ENCODE measurements around the gene DENND1B. TPM values are rescaled to one million over a fixed set of nuclear protein-coding genes. Genes with fewer than 3 reads are reported as not detected.
"Not testable (repeated sequence)": the region's sequence is repeated elsewhere in the genome, so short reads cannot be mapped to it uniquely, and the experiment has no call there.

DENND1B gene
- total and polyA plus RNA-seq, 4 donors: 7.9 to 44.6 (median 15.4) TPM

DNA sequence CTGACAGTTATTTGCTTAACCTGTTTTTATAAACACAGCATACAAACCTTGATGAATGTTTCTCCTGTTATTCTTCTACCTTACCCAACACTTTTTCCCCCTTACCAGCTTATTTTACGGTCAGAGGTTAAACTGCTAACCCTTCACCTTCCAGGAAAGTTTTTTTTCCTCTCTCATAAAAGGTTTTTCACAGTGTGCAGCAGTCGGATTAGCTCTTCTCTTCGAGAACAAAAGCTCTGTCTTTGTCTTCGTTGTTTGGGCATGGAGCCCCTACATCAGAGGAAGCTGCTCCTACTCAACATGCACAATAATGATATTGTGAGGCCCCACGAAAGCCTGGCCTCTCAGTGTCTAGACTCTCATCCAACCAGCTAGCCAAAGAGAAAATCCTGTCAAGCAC, 42.0 kb downstream of the DENND1B start:
- Histone ChIP-seq H3K4me3 (ENCODE audit: low read depth, low read length) (no peak overlapping the region), H3K27ac (ENCODE audit: low read depth, low read length) (no peak overlapping the region), H3K4me1 (ENCODE audit: control insufficient read depth, insufficient read depth, low read length) (no peaks in the 10 kb centered on the region), H3K36me3 (ENCODE audit: control insufficient read depth, insufficient read depth, low read length) (no peaks in the 10 kb centered on the region), H3K27me3 (ENCODE audit: control insufficient read depth, insufficient read depth, low read length) (no peaks in the 10 kb centered on the region), H3K9me3 (ENCODE audit: control insufficient read depth, insufficient read depth, low read length) (no peaks in the 10 kb centered on the region)
- WGBS (ENCODE audit: insufficient coverage): 38% methylated on average over 1 of the region's 5 CpGs
- peak in 2 of 6 donors; percentile 11 to 23 for DNase-seq (ENCODE audit: low read depth in 4 of 6, low spot score in 6 of 6)

DNA sequence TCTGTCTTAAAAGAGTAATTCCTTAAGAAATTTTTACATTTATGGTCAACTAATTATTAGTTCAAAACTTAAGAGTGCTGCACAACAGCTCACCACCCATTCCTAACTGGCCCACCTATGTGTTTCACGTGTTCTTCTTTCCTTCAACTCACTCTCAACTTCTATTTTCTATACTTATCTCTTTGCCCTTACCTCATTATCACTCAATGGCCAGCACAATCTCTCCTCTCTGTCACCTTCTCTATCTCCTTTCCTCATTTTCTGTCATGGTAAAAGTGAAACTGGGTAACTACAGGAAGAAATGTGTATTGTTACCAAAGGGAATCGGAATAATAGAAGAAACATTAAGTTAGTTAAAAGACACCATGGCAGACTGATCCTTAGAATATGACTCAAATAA, 43.1 kb downstream of the DENND1B start:
- no peak overlapping the region for H3K27ac ChIP-seq (ENCODE audit: low read depth, low read length)
- DNase-seq (ENCODE audit: low read depth in 4 of 6, low spot score in 6 of 6): no peak
- H3K27me3 ChIP-seq (ENCODE audit: control insufficient read depth, insufficient read depth, low read length): no peaks in the 10 kb centered on the region
- WGBS (ENCODE audit: insufficient coverage): 100% methylated on average over 1 of the region's 2 CpGs
- H3K4me3 ChIP-seq (ENCODE audit: low read depth, low read length): no peak overlapping the region
- H3K9me3 ChIP-seq (ENCODE audit: control insufficient read depth, insufficient read depth, low read length): no peaks in the 10 kb centered on the region
- H3K36me3 ChIP-seq (ENCODE audit: control insufficient read depth, insufficient read depth, low read length): no peaks in the 10 kb centered on the region
- no peaks in the 10 kb centered on the region for H3K4me1 ChIP-seq (ENCODE audit: control insufficient read depth, insufficient read depth, low read length)

DNA sequence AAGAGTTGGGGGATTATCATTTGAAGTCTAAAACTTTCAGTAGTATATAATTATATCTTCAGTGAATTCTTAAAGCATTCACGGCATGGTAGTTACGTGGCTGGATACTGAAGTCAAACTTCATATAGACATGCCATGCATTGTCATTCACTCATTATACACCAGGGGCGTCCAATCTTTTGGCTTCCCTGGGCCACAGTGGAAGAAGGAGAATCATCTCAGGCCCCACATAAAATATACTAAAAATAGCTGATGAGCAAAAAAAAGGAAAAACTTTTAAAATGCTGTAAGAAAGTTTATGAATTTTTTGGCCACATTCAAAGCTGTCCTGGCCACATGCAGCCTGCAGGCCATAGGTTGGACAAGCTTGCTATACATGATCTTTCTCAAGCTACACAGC, 43.8 kb downstream of the DENND1B start:
- WGBS (ENCODE audit: insufficient coverage): no CpG with 5 or more reads among the region's 3 CpGs

DNA sequence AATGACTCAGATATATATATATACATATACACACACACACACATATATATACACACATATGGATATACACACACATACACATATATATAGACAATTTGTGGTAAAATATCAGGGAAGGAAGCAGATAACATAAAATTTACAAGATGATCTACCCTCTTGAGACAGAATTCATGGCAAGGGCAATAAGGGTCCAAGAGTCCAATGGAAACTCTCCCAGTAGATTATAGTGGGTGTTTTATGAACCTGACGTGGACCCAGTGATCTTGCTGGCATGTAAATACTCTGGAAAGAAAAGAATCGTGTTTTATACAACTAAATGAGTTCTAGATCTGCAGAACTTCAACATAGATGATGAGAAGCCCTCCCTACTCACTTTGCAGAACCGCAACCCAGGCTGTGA, 49.3 kb downstream of the DENND1B start:
- no peaks in the 10 kb centered on the region for H3K27me3 ChIP-seq (ENCODE audit: control insufficient read depth, insufficient read depth, low read length)
- H3K36me3 ChIP-seq (ENCODE audit: control insufficient read depth, insufficient read depth, low read length): no peaks in the 10 kb centered on the region
- DNase-seq (ENCODE audit: low read depth in 4 of 6, low spot score in 6 of 6): no peak
- no peak overlapping the region for H3K4me3 ChIP-seq (ENCODE audit: low read depth, low read length)
- H3K9me3 ChIP-seq (ENCODE audit: control insufficient read depth, insufficient read depth, low read length): peaks cover 8% of the 10 kb centered on the region
- no peak overlapping the region for H3K27ac ChIP-seq (ENCODE audit: low read depth, low read length)
- H3K4me1 ChIP-seq (ENCODE audit: control insufficient read depth, insufficient read depth, low read length): no peaks in the 10 kb centered on the region
- no CpG with 5 or more reads among the region's 3 CpGs for WGBS (ENCODE audit: insufficient coverage)

More for the DNA sequence above, 43.8 kb downstream of the DENND1B start:
- Histone ChIP-seq H3K4me1 (ENCODE audit: control insufficient read depth, insufficient read depth, low read length) (no peaks in the 10 kb centered on the region), H3K27ac (ENCODE audit: low read depth, low read length) (no peak overlapping the region), H3K36me3 (ENCODE audit: control insufficient read depth, insufficient read depth, low read length) (no peaks in the 10 kb centered on the region), H3K4me3 (ENCODE audit: low read depth, low read length) (no peak overlapping the region), H3K27me3 (ENCODE audit: control insufficient read depth, insufficient read depth, low read length) (no peaks in the 10 kb centered on the region), H3K9me3 (ENCODE audit: control insufficient read depth, insufficient read depth, low read length) (no peaks in the 10 kb centered on the region)
- DNase-seq (ENCODE audit: low read depth in 4 of 6, low spot score in 6 of 6): no peak

DNA sequence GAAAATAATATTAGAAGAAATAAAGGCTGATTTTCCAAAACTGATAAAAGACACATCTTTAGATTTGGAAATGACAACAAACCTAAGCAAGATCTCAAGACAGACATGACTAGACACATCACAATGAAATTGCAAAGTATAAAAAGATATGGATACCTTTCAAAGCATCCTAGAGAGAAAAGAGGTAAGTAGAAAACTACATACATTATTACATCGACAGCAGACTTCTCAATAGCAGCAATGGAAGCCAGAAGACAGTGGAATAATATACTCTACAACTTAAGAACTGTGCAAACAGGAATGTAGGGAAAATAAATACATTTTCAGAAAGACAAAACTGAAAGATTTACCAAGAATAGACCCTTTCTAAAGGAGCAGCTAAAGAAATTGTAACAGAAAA, 50.2 kb downstream of the DENND1B start:
- H3K9me3 ChIP-seq (ENCODE audit: control insufficient read depth, insufficient read depth, low read length): peaks cover 8% of the 10 kb centered on the region
- no peak overlapping the region for H3K4me3 ChIP-seq (ENCODE audit: low read depth, low read length)
- no peaks in the 10 kb centered on the region for H3K36me3 ChIP-seq (ENCODE audit: control insufficient read depth, insufficient read depth, low read length)
- H3K27ac ChIP-seq (ENCODE audit: low read depth, low read length): no peak overlapping the region
- H3K4me1 ChIP-seq (ENCODE audit: control insufficient read depth, insufficient read depth, low read length): no peaks in the 10 kb centered on the region
- no CpG with 5 or more reads among the region's 1 CpG for WGBS (ENCODE audit: insufficient coverage)
- DNase-seq (ENCODE audit: low read depth in 4 of 6, low spot score in 6 of 6): peak in 1 of 6 donors; percentile 7
- no peaks in the 10 kb centered on the region for H3K27me3 ChIP-seq (ENCODE audit: control insufficient read depth, insufficient read depth, low read length)

DNA sequence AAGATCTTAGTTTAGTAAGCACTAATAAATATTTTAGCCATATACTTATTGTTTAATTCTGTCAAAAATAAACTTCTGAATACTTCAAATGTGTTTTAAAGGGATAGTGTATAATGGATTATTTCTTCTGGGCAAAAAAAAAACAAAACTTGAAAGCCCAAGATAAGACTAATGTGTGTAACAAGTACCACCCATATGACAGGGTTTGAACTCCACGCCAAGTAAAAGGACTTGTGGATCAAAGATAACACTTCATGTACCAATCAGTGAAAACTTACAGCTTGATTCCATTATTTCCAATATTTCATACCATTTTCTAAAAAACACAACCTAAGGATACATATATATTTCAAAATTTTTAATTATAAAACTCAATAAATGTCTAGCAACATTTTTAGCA, 59.5 kb downstream of the DENND1B start:
- Histone ChIP-seq H3K27ac (ENCODE audit: low read depth, low read length) (no peak overlapping the region), H3K4me3 (ENCODE audit: low read depth, low read length) (no peak overlapping the region), H3K4me1 (ENCODE audit: control insufficient read depth, insufficient read depth, low read length) (no peaks in the 10 kb centered on the region), H3K36me3 (ENCODE audit: control insufficient read depth, insufficient read depth, low read length) (no peaks in the 10 kb centered on the region), H3K9me3 (ENCODE audit: control insufficient read depth, insufficient read depth, low read length) (no peaks in the 10 kb centered on the region), H3K27me3 (ENCODE audit: control insufficient read depth, insufficient read depth, low read length) (no peaks in the 10 kb centered on the region)
- WGBS (ENCODE audit: insufficient coverage): 0% methylated on average over 1 of the region's 1 CpG
- DNase-seq (ENCODE audit: low read depth in 4 of 6, low spot score in 6 of 6): no peak

DNA sequence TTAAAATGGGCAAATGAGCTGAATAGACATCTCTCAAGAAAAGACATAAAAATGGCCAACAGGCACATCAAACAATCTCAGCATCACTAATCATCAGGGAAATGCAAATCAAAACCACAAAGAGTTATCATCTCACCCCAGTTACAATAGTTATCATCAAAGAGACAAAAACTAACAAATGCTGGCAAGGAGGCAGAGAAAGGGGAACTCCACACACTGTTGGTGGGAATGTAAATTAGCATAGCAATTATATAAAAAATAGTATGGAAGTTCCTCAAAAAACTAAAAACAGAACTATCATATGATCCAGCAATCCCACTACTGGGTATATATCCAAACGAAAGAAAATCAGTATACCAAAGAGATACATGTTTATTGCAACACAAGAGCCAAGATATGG, 68.7 kb downstream of the DENND1B start:
- Histone ChIP-seq H3K27me3 (ENCODE audit: control insufficient read depth, insufficient read depth, low read length) (no peaks in the 10 kb centered on the region), H3K36me3 (ENCODE audit: control insufficient read depth, insufficient read depth, low read length) (no peaks in the 10 kb centered on the region), H3K4me1 (ENCODE audit: control insufficient read depth, insufficient read depth, low read length) (no peaks in the 10 kb centered on the region), H3K27ac (ENCODE audit: low read depth, low read length) (no peak overlapping the region), H3K9me3 (ENCODE audit: control insufficient read depth, insufficient read depth, low read length) (no peaks in the 10 kb centered on the region), H3K4me3 (ENCODE audit: low read depth, low read length) (no peak overlapping the region)
- DNase-seq (ENCODE audit: low read depth in 4 of 6, low spot score in 6 of 6): no peak
- WGBS (ENCODE audit: insufficient coverage): no CpG with 5 or more reads among the region's 1 CpG

DNA sequence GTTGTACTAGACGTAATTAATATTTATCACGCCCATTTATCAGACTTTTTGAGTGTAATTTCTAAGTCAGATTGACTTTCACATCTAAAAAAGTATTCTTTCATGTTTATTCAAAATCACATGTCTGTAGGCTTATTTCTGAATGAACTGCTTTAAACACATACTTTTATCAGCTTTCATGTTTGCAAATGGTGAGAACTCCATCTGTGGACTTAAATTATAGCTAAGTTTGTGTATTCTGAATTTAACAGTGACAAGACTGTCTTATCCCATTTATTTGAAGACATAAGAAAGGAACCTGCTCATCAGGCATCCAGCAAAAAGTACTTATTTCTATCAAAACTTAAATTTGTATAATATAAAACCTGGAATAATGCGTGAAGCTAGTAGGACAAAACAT, 69.3 kb downstream of the DENND1B start:
- no CpG with 5 or more reads among the region's 3 CpGs for WGBS (ENCODE audit: insufficient coverage)
- Histone ChIP-seq H3K4me1 (ENCODE audit: control insufficient read depth, insufficient read depth, low read length) (no peaks in the 10 kb centered on the region), H3K27me3 (ENCODE audit: control insufficient read depth, insufficient read depth, low read length) (no peaks in the 10 kb centered on the region), H3K36me3 (ENCODE audit: control insufficient read depth, insufficient read depth, low read length) (no peaks in the 10 kb centered on the region), H3K4me3 (ENCODE audit: low read depth, low read length) (no peak overlapping the region), H3K27ac (ENCODE audit: low read depth, low read length) (no peak overlapping the region), H3K9me3 (ENCODE audit: control insufficient read depth, insufficient read depth, low read length) (no peaks in the 10 kb centered on the region)
- peak in 1 of 6 donors; percentile 49 for DNase-seq (ENCODE audit: low read depth in 4 of 6, low spot score in 6 of 6)

DNA sequence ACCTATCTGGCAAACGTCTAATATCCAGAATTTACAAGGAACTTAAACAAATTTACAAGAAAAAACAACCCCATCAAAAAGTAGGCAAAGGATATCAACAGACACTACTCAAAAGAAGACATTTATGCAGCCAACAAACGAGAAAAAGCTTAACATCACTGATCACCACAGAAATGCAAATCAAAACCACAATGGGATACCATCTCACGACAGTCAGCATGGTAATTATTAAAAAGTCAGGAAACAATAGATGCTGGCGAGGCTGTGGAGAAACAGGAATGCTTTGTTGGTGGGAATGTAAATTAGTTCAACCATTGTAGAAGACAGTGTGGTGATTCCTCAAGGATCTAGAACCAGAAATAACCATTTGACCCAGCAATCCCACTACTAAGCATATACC, 74.6 kb downstream of the DENND1B start:
- H3K36me3 ChIP-seq (ENCODE audit: control insufficient read depth, insufficient read depth, low read length); H3K27ac ChIP-seq (ENCODE audit: low read depth, low read length); H3K4me3 ChIP-seq (ENCODE audit: low read depth, low read length); H3K27me3 ChIP-seq (ENCODE audit: control insufficient read depth, insufficient read depth, low read length); DNase-seq (ENCODE audit: low read depth in 4 of 6, low spot score in 6 of 6); H3K4me1 ChIP-seq (ENCODE audit: control insufficient read depth, insufficient read depth, low read length); H3K9me3 ChIP-seq (ENCODE audit: control insufficient read depth, insufficient read depth, low read length): not testable (repeated sequence)
- 88% methylated on average over 1 of the region's 4 CpGs for WGBS (ENCODE audit: insufficient coverage)

DNA sequence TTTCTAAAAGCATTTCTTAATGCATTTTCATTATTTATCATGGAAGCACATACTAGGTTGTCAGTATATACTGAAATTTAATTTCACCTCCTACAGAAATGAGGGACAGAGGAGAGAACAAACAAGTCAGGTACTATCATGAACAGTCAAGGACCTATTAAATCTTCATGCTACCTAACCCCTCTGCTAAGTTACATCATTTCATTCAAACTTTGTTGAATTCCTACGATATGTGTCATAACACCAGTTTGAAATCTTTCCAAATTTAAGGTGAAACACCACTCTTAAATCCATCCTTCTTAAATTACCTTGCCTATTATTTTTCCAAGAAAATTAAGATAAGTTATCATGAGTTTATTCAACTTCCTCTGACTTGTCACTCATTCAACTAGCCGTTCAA, 78.9 kb downstream of the DENND1B start:
- no CpG with 5 or more reads among the region's 2 CpGs for WGBS (ENCODE audit: insufficient coverage)
- H3K9me3 ChIP-seq (ENCODE audit: control insufficient read depth, insufficient read depth, low read length): peaks cover 2% of the 10 kb centered on the region
- DNase-seq (ENCODE audit: low read depth in 4 of 6, low spot score in 6 of 6): no peak
- H3K27ac ChIP-seq (ENCODE audit: low read depth, low read length): no peak overlapping the region
- H3K4me3 ChIP-seq (ENCODE audit: low read depth, low read length): no peak overlapping the region
- no peaks in the 10 kb centered on the region for H3K27me3 ChIP-seq (ENCODE audit: control insufficient read depth, insufficient read depth, low read length)
- no peaks in the 10 kb centered on the region for H3K36me3 ChIP-seq (ENCODE audit: control insufficient read depth, insufficient read depth, low read length)
- no peaks in the 10 kb centered on the region for H3K4me1 ChIP-seq (ENCODE audit: control insufficient read depth, insufficient read depth, low read length)
